ENCODE data around the gene ADAMTS13. TPM values are rescaled to one million over a fixed set of nuclear protein-coding genes. Genes with fewer than 3 reads are reported as not detected.
A peak's percentile ranks its signal among the peaks of the same experiment; 100 is the strongest.
"Not testable (repeated sequence)": the region's sequence is repeated elsewhere in the genome, so short reads cannot be mapped to it uniquely, and the experiment has no call there.

ADAMTS13 gene
- polyA plus RNA-seq, 1 donor from 2014 or later, result 13.5 TPM

DNA sequence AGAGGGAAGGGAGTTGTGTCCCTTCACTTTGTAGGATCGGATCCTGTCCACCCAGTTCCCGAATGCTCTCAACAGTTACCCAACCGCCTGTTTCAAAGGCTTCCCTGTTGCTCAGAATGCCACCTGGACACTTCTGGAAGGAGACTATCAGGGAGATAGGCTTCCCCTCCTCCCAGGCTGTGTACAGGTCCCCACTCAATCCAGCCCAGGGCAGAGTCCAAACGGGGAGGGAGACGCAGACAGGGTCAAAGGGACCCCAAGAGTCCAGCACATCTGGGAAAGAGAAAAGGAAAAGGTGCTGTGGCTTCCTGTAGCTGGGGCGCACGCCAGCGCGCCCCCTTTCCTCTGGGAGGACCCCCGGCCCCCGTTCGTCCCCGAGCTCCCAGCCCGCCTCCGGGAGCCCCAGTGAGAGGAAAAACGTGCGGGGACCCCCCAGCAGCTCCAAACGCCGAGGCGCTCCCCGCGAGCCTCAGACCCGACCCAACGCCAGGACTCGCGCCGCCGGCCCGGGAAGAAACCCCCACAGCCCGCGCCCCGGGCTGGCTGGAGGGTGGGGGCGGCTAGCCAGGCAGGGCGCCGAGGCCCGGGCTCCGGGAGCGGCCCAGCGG is 46.9 kb upstream of the ADAMTS13 start:
- peak overlapping the region; percentile 49 for H3K27ac ChIP-seq (ENCODE audit: low read length)
- peak overlapping the region; percentile 84 for H3K9ac ChIP-seq (ENCODE audit: low read length)
- no peaks in the 10 kb centered on the region for H3K9me2 ChIP-seq (ENCODE audit: insufficient read depth, low read length)
- no peaks in the 10 kb centered on the region for H3K27me3 ChIP-seq (ENCODE audit: insufficient read depth, low read depth, low read length)
- no peaks in the 10 kb centered on the region for H3K36me3 ChIP-seq (ENCODE audit: insufficient read depth, low read length)
- TF ChIP-seq CTCF (IDR thresholded peaks at IDR 0.05; ENCODE audit: poor library complexity, severe bottlenecking), result peak; percentile 29
- no peak for TF ChIP-seq EZH2 (IDR thresholded peaks at IDR 0.05; ENCODE audit: borderline replicate concordance, insufficient read depth, low read length, poor library complexity, severe bottlenecking)
- H4K20me1 ChIP-seq (ENCODE audit: insufficient read depth), result no peaks in the 10 kb centered on the region
- H3K79me2 ChIP-seq (replicated peaks; ENCODE audit: insufficient read depth, low read length), result peaks cover 41% of the 10 kb centered on the region
- H2AFZ ChIP-seq (ENCODE audit: low read depth, low read length), result no peak overlapping the region
- H3K9me3 ChIP-seq (ENCODE audit: low read length), result no peaks in the 10 kb centered on the region
- H3K4me3 ChIP-seq (ENCODE audit: low read length), result peak overlapping the region; percentile 91
- peak overlapping the region; percentile 99 for H3K4me2 ChIP-seq (ENCODE audit: low read length)
- H3F3A ChIP-seq (ENCODE audit: insufficient read depth, low read length, poor library complexity, severe bottlenecking), result no peaks in the 10 kb centered on the region

- H2AFZ ChIP-seq (ENCODE audit: low read depth, low read length), result peak within 1 kb of the TSS; percentile 73
- no peaks in the 10 kb centered on the region for H3K36me3 ChIP-seq (ENCODE audit: insufficient read depth, low read length)
- TF ChIP-seq POLR2AphosphoS5 (IDR thresholded peaks at IDR 0.05), result peak; percentile 36
- peak; percentile 14 for TF ChIP-seq EP300 (conservative IDR thresholded peaks at IDR 0.05; ENCODE audit: poor library complexity, severe bottlenecking)
- TF ChIP-seq MXI1 (conservative IDR thresholded peaks at IDR 0.05; ENCODE audit: poor library complexity, severe bottlenecking), result peak; percentile 68
- no peak for TF ChIP-seq EZH2 (IDR thresholded peaks at IDR 0.05; ENCODE audit: borderline replicate concordance, insufficient read depth, low read length, poor library complexity, severe bottlenecking)
- peak; percentile 20 for TF ChIP-seq TAF1 (IDR thresholded peaks at IDR 0.05; ENCODE audit: low read depth)
- TF ChIP-seq CTCF (IDR thresholded peaks at IDR 0.05; ENCODE audit: poor library complexity, severe bottlenecking), result no peak
- no peak for TF ChIP-seq RAD21 (conservative IDR thresholded peaks at IDR 0.05)
- TF ChIP-seq, protein P1, sequence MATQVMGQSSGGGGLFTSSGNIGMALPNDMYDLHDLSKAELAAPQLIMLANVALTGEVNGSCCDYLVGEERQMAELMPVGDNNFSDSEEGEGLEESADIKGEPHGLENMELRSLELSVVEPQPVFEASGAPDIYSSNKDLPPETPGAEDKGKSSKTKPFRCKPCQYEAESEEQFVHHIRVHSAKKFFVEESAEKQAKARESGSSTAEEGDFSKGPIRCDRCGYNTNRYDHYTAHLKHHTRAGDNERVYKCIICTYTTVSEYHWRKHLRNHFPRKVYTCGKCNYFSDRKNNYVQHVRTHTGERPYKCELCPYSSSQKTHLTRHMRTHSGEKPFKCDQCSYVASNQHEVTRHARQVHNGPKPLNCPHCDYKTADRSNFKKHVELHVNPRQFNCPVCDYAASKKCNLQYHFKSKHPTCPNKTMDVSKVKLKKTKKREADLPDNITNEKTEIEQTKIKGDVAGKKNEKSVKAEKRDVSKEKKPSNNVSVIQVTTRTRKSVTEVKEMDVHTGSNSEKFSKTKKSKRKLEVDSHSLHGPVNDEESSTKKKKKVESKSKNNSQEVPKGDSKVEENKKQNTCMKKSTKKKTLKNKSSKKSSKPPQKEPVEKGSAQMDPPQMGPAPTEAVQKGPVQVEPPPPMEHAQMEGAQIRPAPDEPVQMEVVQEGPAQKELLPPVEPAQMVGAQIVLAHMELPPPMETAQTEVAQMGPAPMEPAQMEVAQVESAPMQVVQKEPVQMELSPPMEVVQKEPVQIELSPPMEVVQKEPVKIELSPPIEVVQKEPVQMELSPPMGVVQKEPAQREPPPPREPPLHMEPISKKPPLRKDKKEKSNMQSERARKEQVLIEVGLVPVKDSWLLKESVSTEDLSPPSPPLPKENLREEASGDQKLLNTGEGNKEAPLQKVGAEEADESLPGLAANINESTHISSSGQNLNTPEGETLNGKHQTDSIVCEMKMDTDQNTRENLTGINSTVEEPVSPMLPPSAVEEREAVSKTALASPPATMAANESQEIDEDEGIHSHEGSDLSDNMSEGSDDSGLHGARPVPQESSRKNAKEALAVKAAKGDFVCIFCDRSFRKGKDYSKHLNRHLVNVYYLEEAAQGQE (IDR thresholded peaks at IDR 0.05; ENCODE audit: borderline replicate concordance), result no peak
- H3K4me2 ChIP-seq (ENCODE audit: low read length), result peak within 1 kb of the TSS; percentile 99
- H3K27me3 ChIP-seq (ENCODE audit: insufficient read depth, low read depth, low read length), result no peaks in the 10 kb centered on the region
- H3K79me2 ChIP-seq (replicated peaks; ENCODE audit: insufficient read depth, low read length), result peaks cover 33% of the 10 kb centered on the region
- H3F3A ChIP-seq (ENCODE audit: insufficient read depth, low read length, poor library complexity, severe bottlenecking), result no peaks in the 10 kb centered on the region
- H3K27ac ChIP-seq (ENCODE audit: low read length), result peak within 1 kb of the TSS; percentile 49
- H3K9ac ChIP-seq (ENCODE audit: low read length), result peak within 1 kb of the TSS; percentile 84
- H3K9me2 ChIP-seq (ENCODE audit: insufficient read depth, low read length), result no peaks in the 10 kb centered on the region
- no peaks in the 10 kb centered on the region for H3K9me3 ChIP-seq (ENCODE audit: low read length)
- peak within 1 kb of the TSS; percentile 91 for H3K4me3 ChIP-seq (ENCODE audit: low read length)
- H4K20me1 ChIP-seq (ENCODE audit: insufficient read depth), result no peaks in the 10 kb centered on the region
Measured at GRCh38 chr9:133375724-133376654, 46.2 kb upstream of the ADAMTS13 start, which contains the start of the genes STKLD1 and SURF4. Gene STKLD1 (plus strand): TSS chr9:133376366. CDS start chr9:133376474, 108 bp downstream. Gene SURF4 (minus strand): TSS chr9:133376060. CDS start chr9:133375969, 91 bp downstream.

DNA sequence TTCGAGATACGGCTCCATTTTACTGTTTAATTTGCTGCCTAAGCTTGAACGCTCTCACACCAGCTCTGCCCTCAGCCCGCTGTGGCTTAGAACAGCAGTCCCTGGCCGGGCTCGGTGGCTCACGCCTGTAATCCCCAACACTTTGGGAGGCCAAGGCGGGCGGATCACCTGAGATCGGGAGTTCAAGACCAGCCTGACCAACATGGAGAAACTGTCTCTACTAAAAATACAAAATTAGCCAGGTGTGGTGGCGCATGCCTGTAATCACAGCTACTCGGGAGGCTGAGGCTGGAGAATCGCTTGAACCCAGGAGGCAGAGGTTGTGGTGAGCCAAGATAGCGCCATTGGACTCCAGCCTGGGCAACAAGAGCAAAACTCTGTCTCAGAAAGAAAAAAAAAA is 44.9 kb upstream of the ADAMTS13 start:
- not testable (repeated sequence) for H2AFZ ChIP-seq (ENCODE audit: low read depth, low read length); H3K4me2 ChIP-seq (ENCODE audit: low read length); H3F3A ChIP-seq (ENCODE audit: insufficient read depth, low read length, poor library complexity, severe bottlenecking); H3K27ac ChIP-seq (ENCODE audit: low read length); H3K4me3 ChIP-seq (ENCODE audit: low read length); H3K27me3 ChIP-seq (ENCODE audit: insufficient read depth, low read depth, low read length); H3K9ac ChIP-seq (ENCODE audit: low read length); H4K20me1 ChIP-seq (ENCODE audit: insufficient read depth); H3K9me3 ChIP-seq (ENCODE audit: low read length); H3K9me2 ChIP-seq (ENCODE audit: insufficient read depth, low read length); H3K36me3 ChIP-seq (ENCODE audit: insufficient read depth, low read length)
- H3K79me2 ChIP-seq (replicated peaks; ENCODE audit: insufficient read depth, low read length), result peaks cover 27% of the 10 kb centered on the region
